ENCODE results near the gene TAF4.
"Not testable (repeated sequence)": the region's sequence is repeated elsewhere in the genome, so short reads cannot be mapped to it uniquely, and the experiment has no call there.

Gene TAF4

DNA sequence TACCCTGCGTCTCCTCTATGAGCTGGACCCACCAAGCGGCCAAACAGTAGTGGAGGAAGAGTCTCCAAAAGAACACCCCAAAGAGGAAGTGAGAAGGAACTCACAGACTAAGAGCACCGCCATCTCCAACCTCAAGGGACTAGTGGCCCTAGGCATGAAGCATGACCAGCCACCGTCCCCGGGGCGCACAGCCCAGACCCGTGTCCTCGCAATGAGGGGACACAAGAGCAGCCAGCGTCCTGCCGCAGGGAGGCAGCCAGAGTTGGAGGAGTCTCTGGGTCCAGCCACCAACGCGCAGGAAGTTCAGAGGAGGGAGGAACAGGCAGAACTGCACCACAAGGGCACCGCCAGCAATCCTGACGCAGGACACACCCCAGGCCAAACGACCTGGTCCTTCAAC, 72.6 kb downstream of the TAF4 start:
- no peak overlapping the region for H3K4me3 ChIP-seq (ENCODE audit: low read length)
- TF ChIP-seq, protein P1, sequence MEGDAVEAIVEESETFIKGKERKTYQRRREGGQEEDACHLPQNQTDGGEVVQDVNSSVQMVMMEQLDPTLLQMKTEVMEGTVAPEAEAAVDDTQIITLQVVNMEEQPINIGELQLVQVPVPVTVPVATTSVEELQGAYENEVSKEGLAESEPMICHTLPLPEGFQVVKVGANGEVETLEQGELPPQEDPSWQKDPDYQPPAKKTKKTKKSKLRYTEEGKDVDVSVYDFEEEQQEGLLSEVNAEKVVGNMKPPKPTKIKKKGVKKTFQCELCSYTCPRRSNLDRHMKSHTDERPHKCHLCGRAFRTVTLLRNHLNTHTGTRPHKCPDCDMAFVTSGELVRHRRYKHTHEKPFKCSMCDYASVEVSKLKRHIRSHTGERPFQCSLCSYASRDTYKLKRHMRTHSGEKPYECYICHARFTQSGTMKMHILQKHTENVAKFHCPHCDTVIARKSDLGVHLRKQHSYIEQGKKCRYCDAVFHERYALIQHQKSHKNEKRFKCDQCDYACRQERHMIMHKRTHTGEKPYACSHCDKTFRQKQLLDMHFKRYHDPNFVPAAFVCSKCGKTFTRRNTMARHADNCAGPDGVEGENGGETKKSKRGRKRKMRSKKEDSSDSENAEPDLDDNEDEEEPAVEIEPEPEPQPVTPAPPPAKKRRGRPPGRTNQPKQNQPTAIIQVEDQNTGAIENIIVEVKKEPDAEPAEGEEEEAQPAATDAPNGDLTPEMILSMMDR (IDR thresholded peaks at IDR 0.05; ENCODE audit: insufficient read depth, low read depth, low read length, missing control alignments), result no peak
- DNase-seq (ENCODE audit: low read depth), result no peak

DNA sequence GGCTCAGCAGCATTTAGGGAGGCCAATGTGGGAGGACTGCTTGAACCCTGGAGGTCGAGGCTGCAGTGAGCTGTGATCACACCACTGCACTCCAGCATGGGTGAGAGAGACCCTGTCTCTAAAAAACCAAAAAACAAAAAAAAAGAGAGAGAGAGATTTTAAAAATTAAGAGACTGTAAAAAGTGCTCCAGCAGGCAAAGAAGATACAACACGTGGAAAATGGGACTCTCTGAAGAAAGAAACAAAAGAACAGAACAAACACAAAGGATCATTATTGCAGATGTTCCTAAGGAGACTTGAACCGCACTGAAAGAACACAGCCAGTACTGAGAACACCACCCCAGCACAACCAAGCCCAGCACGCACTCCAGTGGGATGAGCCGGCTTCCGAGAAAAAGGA, 74.2 kb downstream of the TAF4 start:
- no peak for DNase-seq (ENCODE audit: low read depth)
- H3K4me3 ChIP-seq (ENCODE audit: low read length), result no peak overlapping the region
- TF ChIP-seq, protein P1 (IDR thresholded peaks at IDR 0.05; ENCODE audit: insufficient read depth, low read depth, low read length, missing control alignments), result no peak

DNA sequence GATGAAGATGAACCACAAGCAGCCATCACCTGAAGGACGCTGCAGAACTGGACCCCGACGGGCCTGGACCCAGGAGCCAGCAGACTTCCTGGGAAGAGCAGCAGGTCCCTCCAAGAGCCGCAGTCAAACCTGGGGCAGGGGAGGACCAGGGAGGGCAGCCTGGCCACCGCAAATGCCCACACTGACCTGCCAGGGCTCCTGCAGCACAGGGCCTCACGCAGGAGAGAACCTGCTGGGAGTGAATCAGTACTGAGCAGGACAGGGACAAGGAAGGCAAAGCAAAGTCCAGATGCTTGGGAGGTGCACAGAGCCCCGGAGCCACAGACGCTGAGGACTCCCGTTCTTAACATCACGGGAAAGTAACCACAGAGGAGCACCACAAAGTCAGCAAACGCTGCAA, 75.2 kb downstream of the TAF4 start:
- no peak overlapping the region for H3K4me3 ChIP-seq (ENCODE audit: low read length)
- TF ChIP-seq, protein P1 (IDR thresholded peaks at IDR 0.05; ENCODE audit: insufficient read depth, low read depth, low read length, missing control alignments), result no peak
- DNase-seq (ENCODE audit: low read depth), result no peak

DNA sequence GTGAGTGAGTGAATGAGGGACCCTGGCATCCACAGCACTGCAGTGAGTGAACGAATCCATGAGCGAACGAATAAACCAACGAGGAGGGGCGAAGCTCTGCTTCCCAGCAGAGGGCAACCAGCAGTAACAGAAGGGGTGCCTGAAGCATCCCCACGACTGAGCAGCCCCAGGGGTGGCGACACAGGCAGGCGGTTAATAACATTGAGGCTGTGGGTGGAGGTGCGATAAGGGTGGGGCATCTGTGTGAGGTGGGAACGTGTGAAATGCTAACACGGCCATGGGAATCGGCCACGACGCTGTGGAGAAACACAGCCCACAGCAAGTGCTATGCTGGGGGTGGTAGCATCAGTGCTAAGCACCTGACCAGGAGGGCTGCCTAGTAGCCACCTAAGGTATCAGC, 75.9 kb downstream of the TAF4 start:
- H3K4me3 ChIP-seq (ENCODE audit: low read length), result no peak overlapping the region
- DNase-seq (ENCODE audit: low read depth), result no peak
- TF ChIP-seq, protein P1 (IDR thresholded peaks at IDR 0.05; ENCODE audit: insufficient read depth, low read depth, low read length, missing control alignments), result no peak

DNA sequence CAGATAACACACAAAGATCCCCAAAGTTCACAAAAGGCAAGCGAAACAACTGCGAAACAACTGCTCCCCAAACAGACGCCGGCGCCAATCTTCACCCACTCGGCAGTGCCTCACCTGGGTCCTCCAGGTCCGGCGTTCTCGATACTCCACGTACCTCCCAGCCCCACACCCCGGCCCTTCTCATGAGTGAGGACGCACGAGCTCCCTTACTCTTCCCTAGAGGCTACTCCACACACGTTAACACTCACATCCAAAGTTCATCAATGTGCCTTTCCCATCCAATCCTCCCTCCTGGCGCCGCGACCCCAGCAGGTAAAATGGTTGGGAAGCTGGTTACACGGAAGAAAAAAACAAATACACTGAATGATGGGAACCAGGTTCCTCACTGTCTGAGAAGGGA, 77.0 kb downstream of the TAF4 start:
- DNase-seq (ENCODE audit: low read depth), result no peak
- TF ChIP-seq, protein P1 (IDR thresholded peaks at IDR 0.05; ENCODE audit: insufficient read depth, low read depth, low read length, missing control alignments), result no peak
- H3K4me3 ChIP-seq (ENCODE audit: low read length), result no peak overlapping the region

DNA sequence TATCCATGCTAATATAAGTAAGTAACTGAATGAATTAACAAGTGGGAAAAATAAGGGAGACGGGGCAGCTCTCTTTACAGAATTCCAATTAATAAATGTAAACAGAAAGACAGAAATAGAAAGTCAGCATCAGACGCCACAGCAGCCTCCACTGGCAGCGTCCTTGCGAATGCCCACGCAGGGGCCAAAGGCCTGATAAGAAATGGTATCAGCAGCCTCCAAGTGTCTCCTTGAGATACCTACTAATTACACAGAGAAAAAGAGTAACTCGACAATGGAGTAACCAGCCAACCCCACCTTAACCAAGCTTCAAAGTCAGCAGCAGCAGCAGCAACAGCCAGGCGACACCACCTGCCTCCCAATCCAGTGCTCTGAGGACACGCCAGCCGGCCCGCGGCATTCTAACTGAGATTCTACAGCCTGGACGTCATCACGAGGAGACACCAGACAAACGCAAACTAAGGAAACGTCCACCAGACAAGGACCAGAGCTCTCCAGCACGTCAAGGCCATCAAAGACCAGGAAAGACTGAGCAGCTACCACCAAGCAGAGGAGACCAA, 78.8 kb downstream of the TAF4 start:
- TF ChIP-seq, protein P1 (IDR thresholded peaks at IDR 0.05; ENCODE audit: insufficient read depth, low read depth, low read length, missing control alignments), result no peak
- no peak for DNase-seq (ENCODE audit: low read depth)
- no peak overlapping the region for H3K4me3 ChIP-seq (ENCODE audit: low read length)

DNA sequence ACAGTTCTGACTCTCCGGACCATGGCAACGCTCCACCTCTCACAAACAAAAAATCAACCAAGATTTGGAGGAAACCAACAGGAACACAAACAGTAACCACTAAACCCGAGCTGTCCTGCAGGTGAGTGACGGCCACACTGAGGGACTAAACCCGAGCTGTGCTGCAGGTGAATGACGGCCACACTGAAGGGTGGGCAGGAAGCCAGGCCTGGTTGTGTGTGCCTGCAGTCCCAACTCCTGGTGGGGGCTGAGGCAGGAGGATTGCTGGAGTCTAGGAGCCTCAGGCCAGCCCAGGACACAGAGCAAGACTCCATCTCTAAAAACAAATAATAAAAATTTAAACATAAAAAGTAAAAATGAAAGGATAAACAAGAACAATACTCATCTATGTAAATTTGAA, 80.6 kb downstream of the TAF4 start:
- no peak for DNase-seq (ENCODE audit: low read depth)
- H3K4me3 ChIP-seq (ENCODE audit: low read length), result no peak overlapping the region
- TF ChIP-seq, protein P1 (IDR thresholded peaks at IDR 0.05; ENCODE audit: insufficient read depth, low read depth, low read length, missing control alignments), result no peak

DNA sequence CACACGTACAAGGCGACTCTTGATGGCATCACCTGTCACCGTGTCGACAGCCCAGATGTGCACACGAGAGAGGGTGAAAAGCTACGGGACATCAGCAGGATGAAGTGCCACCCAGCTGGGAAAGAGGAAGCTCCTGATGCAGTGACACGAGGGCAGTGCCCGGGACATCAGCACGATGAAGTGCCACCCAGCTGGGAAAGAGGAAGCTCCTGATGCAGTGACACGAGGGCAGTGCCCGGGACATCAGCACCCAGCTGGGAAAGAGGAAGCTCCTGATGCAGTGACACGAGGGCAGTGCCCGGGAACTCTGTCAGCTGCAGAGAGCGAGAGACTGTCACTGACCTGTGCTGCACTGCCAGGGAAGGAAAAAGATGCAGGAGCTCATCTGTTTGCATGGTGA, 81.2 kb downstream of the TAF4 start:
- not testable (repeated sequence) for H3K4me3 ChIP-seq (ENCODE audit: low read length); DNase-seq (ENCODE audit: low read depth)

All from epithelial cell of esophagus (primary cell).